Adrenal gland (tissue), 12 donors: ENCODE results near the gene CHRM3. TPM values are rescaled to one million over a fixed set of nuclear protein-coding genes. Genes with fewer than 3 reads are reported as not detected.

Experiments used
- DNase-seq, 7 donors: peaks; one replicate each; pipeline ENCODE4 v3.0.0-alpha.2; 2019 to 2020
- H3K27ac ChIP-seq, 5 donors: fragments of 200-600 bp; sonication (generic) in 4 of 5; 1 replicate in 3 of 5; 2 replicates in 2 of 5; pipeline versions ENCODE4 v1.5.1 to v1.8.0; 2016 to 2020; ENCODE audit warnings: mild to moderate bottlenecking in 1 of 5
- H3K27me3 ChIP-seq: fragments of 200-600 bp; 2 replicates; pipeline ENCODE4 v1.8.0; 2021
- H3K36me3 ChIP-seq, 2 donors: fragments of 200-600 bp; replicated peaks in 1 of 2; 1 replicate in 1 of 2; 2 replicates in 1 of 2; pipeline versions ENCODE4 v1.5.1 to v1.8.0; 2018 to 2022
- H3K4me1 ChIP-seq, 2 donors: fragments of 200-600 bp; replicated peaks in 1 of 2; 1 replicate in 1 of 2; 2 replicates in 1 of 2; pipeline versions ENCODE4 v1.5.1 to v1.8.0; 2018 to 2021
- H3K4me3 ChIP-seq, 4 donors: fragments of 200-600 bp; sonication (generic) in 3 of 4; one replicate each; pipeline ENCODE4 v1.5.1; 2016 to 2018
- H3K9me3 ChIP-seq, 3 donors: fragments of 200-600 bp; sonication (generic) in 1 of 3; replicated peaks in 1 of 3; 1 replicate in 2 of 3; 2 replicates in 1 of 3; pipeline versions ENCODE4 v1.5.1 to v1.8.0; 2016 to 2021
- POLR2A ChIP-seq, 2 donors: fragments of 450-650 bp; IDR thresholded peaks; one replicate each; pipeline ENCODE4 v1.6.1; 2017; ENCODE audit warnings: antibody characterized with exemption in 2 of 2, mild to moderate bottlenecking in 2 of 2, moderate library complexity in 1 of 2
- WGBS, 4 donors: extraction: QIAGEN DNeasy Blood & Tissue Kit in 2 of 4; methylation state at CpG; one replicate each; pipeline versions ENCODE4 v1.1.5 to v1.1.7; 2013 to 2017; 5-methylcytosine and 5-hydroxymethylcytosine counted together
- intact Hi-C, 2 donors: fragments of 100-400 bp; cut with DNase I; formaldehyde crosslinking; loops; one replicate each; pipeline versions ENCODE4 v1.14.1 to v1.15.0; 2022 to 2023
- polyA plus RNA-seq, 3 donors: library from polyadenylated mRNA; stranded (reverse); fragments of 200-250 nt in 2 of 3; fragments of 350-450 nt in 1 of 3; fragmentation: Illumina TruSeq in 1 of 3; extraction: RNeasy Lipid Tissue Mini Kit (QIAGEN cat#74804) in 1 of 3; gene quantifications; one replicate each; pipeline ENCODE4 v1.2.3, GENCODE V29; 2013 to 2014
- total RNA-seq, 9 donors: library from RNA; depleted of rRNA in 4 of 9; stranded (reverse); fragments of >200 nt in 4 of 9; fragments of 120-200 nt in 1 of 9; fragmentation: NEBNext Ultra II Directional in 1 of 9; extraction: Animal tissue kit (Norgen Biotek cat#: 25700) in 1 of 9; gene quantifications; one replicate each; pipeline versions ENCODE4 v1.1.0 to v1.2.4, GENCODE V29; 2013 to 2023
- TF ChIP-seq, protein P1 (sequence below), 6 experiments: fragments of 450-650 bp in 4 of 6; fragments of 200-600 bp in 2 of 6; sonication (generic) in 1 of 6; IDR thresholded peaks; 1 replicate in 5 of 6; 2 replicates in 1 of 6; pipeline versions ENCODE4 v1.5.1 to v1.8.0; 2016 to 2021; ENCODE audit warnings: antibody characterized with exemption in 6 of 6, mild to moderate bottlenecking in 2 of 6, moderate library complexity in 1 of 6
- donor health status: healthy with polysubstance abuse.
- donor health status: Bipolar disorder and iron deficiency.
- donor health status: DM: yes; HTN: yes; CAD: no.
- donor health status: DM: no; HTN: no; CAD: no.
- donor health status: DM: no; HTN: no; CAD: no.
- donor health status: DM: yes; HTN: yes; CAD: no.

CHRM3 gene
- total and polyA plus RNA-seq, 12 donors = 0.17 to 6.2 (median 1.2) TPM

- Histone ChIP-seq H3K4me1 (no peaks in the 10 kb centered on the region), H3K27me3 (no peaks in the 10 kb centered on the region), H3K9me3 (no peaks in the 10 kb centered on the region), H3K4me3 (no peak overlapping the region), H3K27ac (no peak overlapping the region), H3K36me3 (no peaks in the 10 kb centered on the region)
- WGBS, 4 donors = 61 to 69% (median 66%) methylated on average over 4 of the region's 4 CpGs
- intact Hi-C loops = no loop called here
- TF ChIP-seq, protein P1, sequence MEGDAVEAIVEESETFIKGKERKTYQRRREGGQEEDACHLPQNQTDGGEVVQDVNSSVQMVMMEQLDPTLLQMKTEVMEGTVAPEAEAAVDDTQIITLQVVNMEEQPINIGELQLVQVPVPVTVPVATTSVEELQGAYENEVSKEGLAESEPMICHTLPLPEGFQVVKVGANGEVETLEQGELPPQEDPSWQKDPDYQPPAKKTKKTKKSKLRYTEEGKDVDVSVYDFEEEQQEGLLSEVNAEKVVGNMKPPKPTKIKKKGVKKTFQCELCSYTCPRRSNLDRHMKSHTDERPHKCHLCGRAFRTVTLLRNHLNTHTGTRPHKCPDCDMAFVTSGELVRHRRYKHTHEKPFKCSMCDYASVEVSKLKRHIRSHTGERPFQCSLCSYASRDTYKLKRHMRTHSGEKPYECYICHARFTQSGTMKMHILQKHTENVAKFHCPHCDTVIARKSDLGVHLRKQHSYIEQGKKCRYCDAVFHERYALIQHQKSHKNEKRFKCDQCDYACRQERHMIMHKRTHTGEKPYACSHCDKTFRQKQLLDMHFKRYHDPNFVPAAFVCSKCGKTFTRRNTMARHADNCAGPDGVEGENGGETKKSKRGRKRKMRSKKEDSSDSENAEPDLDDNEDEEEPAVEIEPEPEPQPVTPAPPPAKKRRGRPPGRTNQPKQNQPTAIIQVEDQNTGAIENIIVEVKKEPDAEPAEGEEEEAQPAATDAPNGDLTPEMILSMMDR (IDR thresholded peaks at IDR 0.05) = no peak
- no peak for TF ChIP-seq POLR2A (IDR thresholded peaks at IDR 0.05)
- DNase-seq = no peak
Measured at GRCh38 chr1:239426821-239427475, 40.6 kb downstream of the CHRM3 start.

- TF ChIP-seq, protein P1 (IDR thresholded peaks at IDR 0.05) = no peak
- no peak for TF ChIP-seq POLR2A (IDR thresholded peaks at IDR 0.05)
- no peaks in the 10 kb centered on the region for H3K4me1 ChIP-seq
- H3K9me3 ChIP-seq = no peaks in the 10 kb centered on the region
- H3K27ac ChIP-seq = no peak overlapping the region
- H3K4me3 ChIP-seq = no peak overlapping the region
- no peak for DNase-seq
- intact Hi-C loops = no loop called here
- no peaks in the 10 kb centered on the region for H3K36me3 ChIP-seq
- no peaks in the 10 kb centered on the region for H3K27me3 ChIP-seq
- 58 to 72% (median 67%) methylated on average over 3 of the region's 3 CpGs for WGBS, 4 donors
Measured at GRCh38 chr1:239427712-239428111, 41.3 kb downstream of the CHRM3 start.

- WGBS, 4 donors = 56 to 65% (median 61%) methylated on average over 4 of the region's 4 CpGs
- DNase-seq = no peak
- no peak for TF ChIP-seq POLR2A (IDR thresholded peaks at IDR 0.05)
- TF ChIP-seq, protein P1 (IDR thresholded peaks at IDR 0.05) = no peak
Measured at GRCh38 chr1:239428120-239428710, 41.8 kb downstream of the CHRM3 start.

GRCh38 chr1:239429163-239429562, 42.8 kb downstream of the CHRM3 start:
- Histone ChIP-seq H3K36me3 (no peaks in the 10 kb centered on the region), H3K4me1 (no peaks in the 10 kb centered on the region), H3K27ac (no peak overlapping the region), H3K27me3 (no peaks in the 10 kb centered on the region), H3K9me3 (no peaks in the 10 kb centered on the region), H3K4me3 (no peak overlapping the region)
- WGBS, 4 donors = 62 to 70% (median 68%) methylated on average over 3 of the region's 3 CpGs
- intact Hi-C loops = no loop called here
- TF ChIP-seq, protein P1 (IDR thresholded peaks at IDR 0.05) = no peak
- TF ChIP-seq POLR2A (IDR thresholded peaks at IDR 0.05) = no peak
- DNase-seq = no peak

More at GRCh38 chr1:239428120-239428710, 41.8 kb downstream of the CHRM3 start:
- no peak overlapping the region for H3K4me3 ChIP-seq
- H3K4me1 ChIP-seq = no peaks in the 10 kb centered on the region
- no peak overlapping the region for H3K27ac ChIP-seq
- H3K27me3 ChIP-seq = no peaks in the 10 kb centered on the region
- intact Hi-C loops = no loop called here
- H3K36me3 ChIP-seq = no peaks in the 10 kb centered on the region
- no peaks in the 10 kb centered on the region for H3K9me3 ChIP-seq
